UCSD-AML1 (cell line): ENCODE measurements around the gene PPP2R5E.
"Not testable (repeated sequence)": the region's sequence is repeated elsewhere in the genome, so short reads cannot be mapped to it uniquely, and the experiment has no call there.

Source experiments
- DNase-seq: peaks from one replicate; lab custom pipeline; 2025; ENCODE audit not compliant: unreplicated experiment; lab: John Stamatoyannopoulos, UW

PPP2R5E gene

GRCh38 chr14:63543000-63543825 is at the start of gene PPP2R5E:
Gene PPP2R5E, minus strand, starts transcription at chr14:63543377. Its CDS starts 3,692 bp downstream, at chr14:63539685.
- peak; percentile 97 for DNase-seq

DNA sequence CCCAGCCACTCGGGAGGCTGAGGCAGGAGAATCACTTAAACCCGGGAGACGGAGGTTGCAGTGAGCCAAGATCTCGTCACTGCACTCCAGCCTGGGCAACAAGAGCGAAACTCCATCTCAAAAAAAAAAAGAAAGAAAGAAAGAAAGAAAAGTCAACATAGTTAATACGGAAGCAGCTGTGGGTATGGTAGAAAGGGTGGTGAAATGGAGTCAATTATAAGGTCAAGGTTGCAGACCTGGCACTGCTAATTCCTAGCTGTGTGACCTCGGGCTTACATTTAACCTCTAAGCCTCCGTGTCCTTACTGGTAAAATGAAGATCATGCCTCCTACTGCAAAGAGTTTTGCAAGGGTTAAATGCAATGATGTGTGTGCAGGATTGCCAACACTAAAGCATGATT is 39.9 kb upstream of the PPP2R5E start:
- DNase-seq: not testable (repeated sequence)

- no peak for DNase-seq
Observed at GRCh38 chr14:63581491-63581890, 38.3 kb upstream of the PPP2R5E start.

GRCh38 chr14:63578300-63578699 is 35.1 kb upstream of the PPP2R5E start:
- DNase-seq: no peak

GRCh38 chr14:63573581-63573980 is 30.4 kb upstream of the PPP2R5E start:
- no peak for DNase-seq

- DNase-seq: no peak
Observed at GRCh38 chr14:63565448-63565847, 22.3 kb upstream of the PPP2R5E start.

GRCh38 chr14:63564318-63564717 is 21.1 kb upstream of the PPP2R5E start:
- no peak for DNase-seq

- DNase-seq: no peak
Observed at GRCh38 chr14:63563370-63564026, 20.3 kb upstream of the PPP2R5E start.

GRCh38 chr14:63562405-63562804 is 19.2 kb upstream of the PPP2R5E start:
- DNase-seq: no peak

DNA sequence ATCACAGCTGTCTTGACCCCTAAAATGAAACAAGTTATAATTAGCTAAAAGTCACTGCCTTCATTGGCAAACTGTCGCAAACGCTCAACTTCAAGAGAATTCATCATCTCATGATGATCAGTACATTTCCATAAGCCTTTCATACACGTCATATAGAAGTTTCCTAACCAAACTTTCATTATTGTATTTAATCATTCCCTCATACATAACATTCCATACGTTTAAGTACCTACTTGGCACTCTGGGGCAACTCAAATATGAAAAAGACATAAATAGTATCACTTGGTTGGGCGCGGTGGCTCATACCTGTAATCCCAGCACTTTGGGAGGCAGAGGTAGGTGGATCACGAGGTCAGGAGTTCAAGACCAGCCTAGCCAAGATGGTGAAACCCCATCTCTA is 12.4 kb upstream of the PPP2R5E start:
- DNase-seq: no peak

- DNase-seq: no peak
Observed at GRCh38 chr14:63551332-63551731, 8.2 kb upstream of the PPP2R5E start.

DNA sequence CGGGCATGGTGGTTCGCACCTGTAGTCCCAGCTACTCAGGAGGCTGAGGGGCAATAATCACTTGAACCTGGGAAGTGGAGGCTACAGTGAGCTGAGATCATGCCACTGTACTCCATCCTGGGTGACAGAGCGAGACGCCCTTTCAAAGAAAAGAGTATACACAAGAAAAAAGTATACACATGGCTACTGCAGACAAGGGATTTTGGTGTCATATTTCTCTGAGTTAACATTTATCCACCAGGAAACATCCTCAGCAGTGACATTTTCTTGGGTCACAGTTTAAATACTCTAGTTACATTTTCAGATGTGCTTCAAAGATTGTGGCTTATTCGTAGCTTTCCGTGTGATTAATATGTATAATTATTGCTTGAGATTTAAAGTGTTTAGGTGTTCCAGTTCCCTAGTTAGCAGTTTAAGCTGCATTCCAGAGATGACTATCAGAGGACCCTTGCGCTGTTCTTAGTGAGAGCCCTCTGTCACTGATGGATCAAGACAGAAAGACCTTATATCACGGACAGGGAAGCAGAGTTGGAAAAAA is 4.7 kb upstream of the PPP2R5E start:
- DNase-seq: no peak

- no peak for DNase-seq
Observed at GRCh38 chr14:63545431-63545830, 2.3 kb upstream of the PPP2R5E start.

GRCh38 chr14:63544591-63545299 is 1.6 kb upstream of the PPP2R5E start:
- no peak for DNase-seq

GRCh38 chr14:63543826-63544406 is 739 bp upstream of the PPP2R5E start:
- DNase-seq: no peak

DNA sequence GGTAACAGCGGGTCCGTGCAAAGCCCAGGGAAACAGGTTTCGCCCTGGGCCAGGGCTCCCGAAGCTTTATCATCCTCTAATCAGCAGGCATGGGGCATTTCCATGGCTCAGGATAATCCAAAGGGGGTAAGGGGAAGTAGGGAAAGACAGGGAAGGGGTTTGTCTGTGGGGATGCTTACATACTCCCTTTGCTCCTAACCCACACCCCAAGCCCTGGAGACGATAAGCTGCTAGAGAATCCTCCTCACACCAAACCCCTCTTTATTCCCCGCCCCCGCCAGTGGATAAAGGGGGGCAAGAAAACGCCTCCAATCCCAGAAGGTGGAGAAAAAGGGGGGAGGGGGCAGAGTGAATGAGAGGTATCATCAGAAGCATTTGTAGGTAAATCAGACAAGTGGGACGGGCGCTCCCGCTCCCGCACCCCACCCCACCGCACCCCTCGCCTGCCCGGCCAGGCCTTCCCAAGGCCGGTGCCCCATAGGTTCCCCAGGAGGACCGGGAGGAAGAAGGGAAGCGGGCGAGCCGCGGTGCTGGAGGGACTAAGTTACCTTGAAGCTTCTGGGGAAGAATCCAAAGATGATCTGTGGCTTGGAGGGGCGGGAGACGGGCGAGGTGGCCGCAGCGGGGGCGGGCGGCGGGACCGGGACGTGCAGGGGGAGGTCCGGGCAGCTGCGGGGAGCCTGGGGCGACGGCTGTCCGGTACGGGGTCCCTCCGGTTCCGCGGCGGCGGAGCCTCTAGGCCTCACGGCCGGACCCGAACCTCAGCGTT is 762 bp downstream of the PPP2R5E start:
- DNase-seq: peak; percentile 51

GRCh38 chr14:63535918-63536317 is 7.3 kb downstream of the PPP2R5E start:
- no peak for DNase-seq

DNA sequence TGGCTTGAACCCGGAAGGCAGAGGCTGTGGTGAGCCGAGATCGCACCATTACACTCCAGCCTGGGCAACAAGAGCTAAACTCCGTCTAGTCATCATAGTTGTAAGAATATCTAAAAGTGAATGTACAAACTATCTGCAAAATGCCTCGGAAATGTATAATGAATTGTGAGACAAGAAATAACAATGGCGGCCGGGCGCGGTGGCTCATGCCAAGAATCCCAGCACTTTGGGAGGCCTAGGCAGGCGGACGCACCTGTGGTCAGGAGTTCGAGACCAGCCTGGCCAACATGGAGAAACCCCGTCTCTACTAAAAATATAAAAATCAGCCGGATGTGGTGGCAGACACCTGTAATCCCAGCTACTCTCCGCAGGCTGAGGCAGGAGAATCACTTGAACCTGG is 9.7 kb downstream of the PPP2R5E start:
- DNase-seq: no peak

DNA sequence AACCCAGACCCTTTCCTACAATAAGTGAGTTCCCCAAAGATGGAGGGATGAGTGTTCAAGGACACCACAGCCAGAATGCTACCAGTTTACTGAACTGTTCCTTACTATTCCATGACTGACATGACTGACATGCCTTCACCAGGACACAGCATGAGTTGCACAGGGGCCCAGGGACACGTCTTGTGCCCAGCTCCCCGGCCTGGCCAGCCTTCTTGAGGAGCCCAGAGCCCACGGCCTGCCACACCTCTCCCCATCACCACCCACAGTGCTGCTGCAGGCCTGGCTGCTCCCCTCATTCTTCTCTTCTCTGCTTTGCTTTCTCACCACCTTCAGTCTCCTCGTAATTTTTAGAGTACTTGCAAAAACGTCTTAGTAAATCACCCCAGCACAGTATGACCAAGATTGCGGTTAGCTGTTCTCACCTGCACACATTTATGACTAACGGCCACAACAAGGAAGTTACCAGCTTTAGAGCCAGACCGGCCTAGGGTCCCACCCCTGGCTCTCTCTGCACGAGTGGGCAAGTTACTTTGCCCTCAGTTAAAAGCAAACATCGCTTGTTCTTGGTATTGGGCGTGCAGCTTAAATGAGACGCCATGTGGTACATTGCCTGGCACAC is 18.5 kb downstream of the PPP2R5E start:
- no peak for DNase-seq
